HUES64 (cell line): ENCODE data around the gene CNMD.
"Not testable (repeated sequence)": the region's sequence is repeated elsewhere in the genome, so short reads cannot be mapped to it uniquely, and the experiment has no call there.

Experiments used
- H3K27ac ChIP-seq: 2 replicates; pipeline ENCODE4 v1.7.0; 2013; ENCODE audit warnings: low read depth, low read length, inconsistent platforms
- H3K27me3 ChIP-seq: 2 replicates; pipeline ENCODE4 v1.6.1; 2013; ENCODE audit warnings: mild to moderate bottlenecking, low read length; ENCODE audit not compliant: insufficient read depth
- H3K36me3 ChIP-seq: 2 replicates; pipeline ENCODE4 v1.6.1; 2013; ENCODE audit warnings: mild to moderate bottlenecking, low read length; ENCODE audit not compliant: insufficient read depth
- H3K4me1 ChIP-seq: 2 replicates; pipeline ENCODE4 v1.6.1; 2013; ENCODE audit warnings: mild to moderate bottlenecking, low read length, moderate library complexity; ENCODE audit not compliant: insufficient read depth
- H3K4me3 ChIP-seq: 2 replicates; pipeline ENCODE4 v1.5.1; 2013; ENCODE audit warnings: mild to moderate bottlenecking, low read length, moderate library complexity
- H3K9ac ChIP-seq: 2 replicates; pipeline ENCODE4 v1.6.1; 2013; ENCODE audit warnings: mild to moderate bottlenecking, low read depth, low read length
- H3K9me3 ChIP-seq: 2 replicates; pipeline ENCODE4 v1.6.1; 2013; ENCODE audit warnings: low read depth, low read length; ENCODE audit not compliant: insufficient read depth
- WGBS: fragments of 150-250, 120-280 bp; methylation state at CpG from one replicate; pipeline ENCODE4 v1.1.7; 2013; ENCODE audit warnings: missing lambda C conversion rate; 5-methylcytosine and 5-hydroxymethylcytosine counted together

Gene CNMD

DNA sequence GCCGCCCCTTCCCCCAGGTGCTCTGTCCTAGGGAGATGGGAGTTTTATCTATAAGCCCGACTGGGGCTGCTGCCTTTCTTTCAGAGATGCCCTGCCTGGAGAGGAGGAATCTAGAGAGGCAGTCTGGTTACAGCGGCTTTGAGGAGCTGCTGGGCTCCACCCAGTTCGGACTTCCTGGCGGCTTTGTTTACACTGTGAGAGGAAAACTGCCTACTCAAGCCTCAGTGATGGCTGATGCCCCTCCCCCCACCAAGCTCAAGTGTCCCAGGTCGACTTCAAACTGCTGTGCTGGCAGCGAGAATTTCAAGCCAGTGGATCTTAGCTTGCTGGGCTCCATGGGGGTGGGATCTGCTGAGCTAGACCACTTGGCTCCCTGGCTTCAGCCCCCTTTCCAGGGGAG is 18.7 kb downstream of the CNMD start:
- 77% methylated on average over 6 of the region's 7 CpGs for WGBS
- H3K27ac ChIP-seq, H3K27me3 ChIP-seq, H3K4me1 ChIP-seq, H3K9ac ChIP-seq, H3K4me3 ChIP-seq: not testable (repeated sequence)
- H3K9me3 ChIP-seq = peaks cover 11% of the 10 kb centered on the region; the same call in 1 of the 2 replicates
- peaks cover 35% of the 10 kb centered on the region for H3K36me3 ChIP-seq

DNA sequence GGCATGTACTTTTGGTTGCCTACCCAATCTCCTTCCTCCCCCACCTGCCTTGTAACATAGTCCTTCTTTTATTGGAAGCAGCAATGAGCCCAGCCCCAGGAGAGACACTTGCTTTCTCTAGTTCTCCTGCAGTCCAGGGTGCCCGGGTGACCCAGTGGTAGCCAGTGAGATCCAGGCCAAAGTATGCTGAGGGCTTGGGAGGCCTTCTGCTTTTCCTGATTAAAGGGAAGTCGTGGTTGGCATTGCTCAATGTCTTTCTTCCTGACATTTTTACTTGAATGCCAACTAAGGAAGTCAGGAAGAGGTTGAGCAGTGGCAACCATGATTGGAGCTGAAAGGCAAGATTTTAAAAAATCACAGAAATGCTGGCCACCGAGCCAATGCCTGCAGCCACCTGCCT is 25.7 kb downstream of the CNMD start:
- Histone ChIP-seq H3K4me1 (peaks cover 19% of the 10 kb centered on the region), H3K4me3 (no peak overlapping the region), H3K27ac (no peak overlapping the region), H3K36me3 (peaks cover 13% of the 10 kb centered on the region; the same call in 1 of the 2 replicates), H3K9ac (no peak overlapping the region), H3K9me3 (no peaks in the 10 kb centered on the region), H3K27me3 (no peaks in the 10 kb centered on the region)
- WGBS = 88% methylated on average over 3 of the region's 3 CpGs

- no peak overlapping the region for H3K4me3 ChIP-seq
- peaks cover 19% of the 10 kb centered on the region for H3K4me1 ChIP-seq
- H3K36me3 ChIP-seq = peaks cover 13% of the 10 kb centered on the region; the same call in 1 of the 2 replicates
- no peak overlapping the region for H3K27ac ChIP-seq
- no peaks in the 10 kb centered on the region for H3K27me3 ChIP-seq
- no peaks in the 10 kb centered on the region for H3K9me3 ChIP-seq
- H3K9ac ChIP-seq = no peak overlapping the region
- WGBS = 56% methylated on average over 3 of the region's 3 CpGs
These were observed 27.2 kb downstream of the CNMD start for GRCh38 chr13:52712385-52712784.

DNA sequence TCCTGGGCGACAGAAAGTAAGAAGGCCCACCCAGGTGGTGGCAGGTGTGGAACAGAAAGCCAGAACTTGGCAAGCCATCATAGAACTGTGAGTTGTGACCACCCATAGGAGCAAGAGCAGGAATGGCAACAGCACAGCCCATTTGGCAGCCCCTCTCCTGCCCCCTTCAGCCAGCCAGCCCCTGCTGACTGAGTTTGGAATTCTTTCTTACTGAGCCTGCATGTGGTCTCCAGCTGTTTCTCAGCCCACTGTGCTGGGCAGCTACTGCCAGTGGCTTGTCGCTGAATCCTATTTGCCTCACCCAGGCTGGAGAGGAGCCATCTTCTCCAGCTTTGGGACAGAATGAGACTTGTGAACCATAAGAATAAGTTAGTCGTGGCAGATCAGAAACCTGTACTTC is 28.3 kb downstream of the CNMD start:
- peaks cover 13% of the 10 kb centered on the region; the same call in 1 of the 2 replicates for H3K36me3 ChIP-seq
- no peak overlapping the region for H3K4me3 ChIP-seq
- no peak overlapping the region for H3K27ac ChIP-seq
- H3K9me3 ChIP-seq = no peaks in the 10 kb centered on the region
- no peaks in the 10 kb centered on the region for H3K27me3 ChIP-seq
- 78% methylated on average over 3 of the region's 3 CpGs for WGBS
- no peak overlapping the region for H3K9ac ChIP-seq
- H3K4me1 ChIP-seq = peaks cover 19% of the 10 kb centered on the region

DNA sequence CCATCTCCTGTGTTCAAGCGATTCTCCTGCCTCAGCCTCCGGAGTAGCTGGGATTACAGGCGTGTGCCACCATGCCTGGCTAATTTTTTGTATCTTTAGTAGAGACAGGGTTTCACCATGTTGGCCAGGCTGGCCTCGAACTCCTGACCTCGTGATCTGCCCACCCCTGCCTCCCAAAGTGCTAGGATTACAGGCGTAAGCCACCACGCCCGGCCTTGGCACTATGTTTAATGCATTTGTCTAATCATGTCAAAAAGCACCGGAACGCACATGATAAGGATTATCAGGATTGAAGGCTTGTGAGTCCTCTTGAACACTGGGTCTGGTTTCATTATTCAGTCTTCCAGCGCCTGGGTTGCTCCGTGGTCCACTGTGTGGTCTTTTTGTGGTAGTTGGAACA is 31.4 kb downstream of the CNMD start:
- not testable (repeated sequence) for H3K9ac ChIP-seq, H3K27ac ChIP-seq, H3K4me3 ChIP-seq, H3K9me3 ChIP-seq, H3K27me3 ChIP-seq
- peaks cover 13% of the 10 kb centered on the region; the same call in 1 of the 2 replicates for H3K36me3 ChIP-seq
- H3K4me1 ChIP-seq = peaks cover 24% of the 10 kb centered on the region
- WGBS = 96% methylated on average over 11 of the region's 12 CpGs

DNA sequence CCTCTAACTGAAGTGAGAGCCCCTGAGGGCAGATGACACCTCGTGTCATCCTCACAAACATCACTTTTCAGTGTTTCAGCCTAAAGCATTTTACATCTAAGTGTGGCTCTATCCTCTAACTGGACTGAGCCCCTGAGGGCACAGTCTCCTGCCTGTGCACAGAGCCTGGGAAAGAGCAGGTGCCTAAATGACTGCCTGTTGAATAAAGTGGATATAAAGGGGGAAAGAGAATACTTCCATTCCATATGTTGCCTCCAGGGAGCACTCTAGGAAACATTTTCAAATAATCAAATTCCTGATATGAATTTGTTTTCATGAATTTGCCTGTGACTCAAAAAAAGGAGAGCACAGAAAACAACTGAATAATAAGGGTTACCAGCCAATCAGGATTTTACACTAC is 32.2 kb downstream of the CNMD start:
- no CpG with 5 or more reads among the region's 1 CpG for WGBS
- Histone ChIP-seq H3K4me1 (peaks cover 23% of the 10 kb centered on the region), H3K27ac (no peak overlapping the region), H3K27me3 (no peaks in the 10 kb centered on the region), H3K4me3 (no peak overlapping the region), H3K36me3 (peaks cover 13% of the 10 kb centered on the region; the same call in 1 of the 2 replicates), H3K9me3 (no peaks in the 10 kb centered on the region), H3K9ac (no peak overlapping the region)

DNA sequence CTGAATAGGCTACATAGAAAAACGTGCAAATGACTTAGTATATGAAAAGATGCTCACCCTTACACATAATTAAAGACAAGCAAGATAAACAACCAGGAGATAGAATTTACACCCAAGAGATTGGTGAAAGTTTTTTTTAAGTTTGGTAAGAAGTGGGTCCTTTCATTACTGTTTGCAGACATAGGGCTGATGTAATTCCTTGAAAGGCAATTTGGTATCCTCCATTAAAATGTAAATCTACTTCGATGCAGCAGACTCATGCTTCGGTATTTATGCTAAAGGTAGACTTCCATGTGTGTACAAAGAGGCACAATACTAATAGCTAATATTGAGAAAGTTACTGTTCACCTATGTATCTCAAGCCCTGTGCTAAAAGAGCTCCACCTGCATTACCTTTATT is 33.5 kb downstream of the CNMD start:
- Histone ChIP-seq H3K27ac (no peak overlapping the region), H3K4me1 (peaks cover 15% of the 10 kb centered on the region; the same call in 1 of the 2 replicates), H3K9ac (no peak overlapping the region), H3K27me3 (no peaks in the 10 kb centered on the region), H3K4me3 (no peak overlapping the region), H3K9me3 (no peaks in the 10 kb centered on the region), H3K36me3 (peaks cover 12% of the 10 kb centered on the region; the same call in 1 of the 2 replicates)
- 100% methylated on average over 1 of the region's 3 CpGs for WGBS

DNA sequence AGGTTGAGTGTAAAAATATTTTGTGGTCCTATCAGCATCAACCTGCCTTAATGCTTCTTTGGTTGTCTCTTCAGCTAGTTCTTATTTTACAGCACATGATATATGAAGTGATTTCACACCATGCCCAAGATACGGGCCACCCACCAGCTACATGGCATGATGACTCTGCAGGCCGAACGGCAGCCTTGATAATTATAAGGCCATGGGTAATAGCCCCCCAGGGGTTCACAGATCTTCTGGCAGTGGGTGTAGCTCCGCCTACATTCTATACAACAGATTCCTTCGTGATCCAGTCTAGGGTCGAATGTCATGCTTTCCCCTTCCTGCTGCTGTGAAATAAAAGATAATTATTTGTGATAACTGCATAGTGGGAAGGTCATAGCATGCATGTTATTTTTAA is 36.1 kb downstream of the CNMD start:
- Histone ChIP-seq H3K4me3 (no peak overlapping the region), H3K27me3 (no peaks in the 10 kb centered on the region), H3K4me1 (0 out of 2 replicates have a peak, but pooled peaks cover 12% of the 10 kb centered on the region), H3K9ac (no peak overlapping the region), H3K36me3 (no peaks in the 10 kb centered on the region; the same call in 1 of the 2 replicates), H3K27ac (no peak overlapping the region), H3K9me3 (no peaks in the 10 kb centered on the region)
- 80% methylated on average over 6 of the region's 6 CpGs for WGBS

- Histone ChIP-seq H3K27me3 (no peaks in the 10 kb centered on the region), H3K4me1 (0 out of 2 replicates have a peak, but pooled peaks cover 12% of the 10 kb centered on the region), H3K36me3 (peaks cover 3% of the 10 kb centered on the region; the same call in 1 of the 2 replicates), H3K4me3 (no peak overlapping the region), H3K9me3 (no peaks in the 10 kb centered on the region), H3K9ac (no peak overlapping the region), H3K27ac (no peak overlapping the region)
- 89% methylated on average over 6 of the region's 6 CpGs for WGBS
These were observed 37.7 kb downstream of the CNMD start for GRCh38 chr13:52701728-52702465.

GRCh38 chr13:52696566-52696965 is 43.1 kb downstream of the CNMD start:
- Histone ChIP-seq H3K36me3 (peaks cover 13% of the 10 kb centered on the region; the same call in 1 of the 2 replicates), H3K27me3 (no peaks in the 10 kb centered on the region), H3K9me3 (no peaks in the 10 kb centered on the region), H3K4me1 (no peaks in the 10 kb centered on the region), H3K4me3 (no peak overlapping the region), H3K27ac (no peak overlapping the region), H3K9ac (no peak overlapping the region)
- 96% methylated on average over 4 of the region's 5 CpGs for WGBS

DNA sequence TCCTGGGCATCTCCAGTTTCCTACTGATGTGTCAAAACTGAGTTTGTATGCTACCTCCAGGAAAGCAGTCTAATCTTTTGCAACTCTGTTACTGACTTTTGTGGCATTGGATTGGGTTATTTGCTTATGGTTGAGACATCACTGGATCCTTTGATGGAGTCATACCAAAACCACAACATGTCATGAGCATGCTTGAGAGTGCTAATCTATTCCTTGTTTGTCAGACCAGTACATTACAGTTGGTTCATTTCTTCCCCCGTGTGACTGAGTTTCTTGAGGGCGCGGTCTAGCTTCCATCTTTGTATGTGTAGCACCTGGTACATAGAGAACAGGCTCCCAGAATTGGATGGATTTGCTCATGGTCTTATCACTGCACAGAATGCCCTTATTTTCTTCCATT is 43.8 kb downstream of the CNMD start:
- no peaks in the 10 kb centered on the region for H3K9me3 ChIP-seq
- no peak overlapping the region for H3K4me3 ChIP-seq
- H3K27me3 ChIP-seq = no peaks in the 10 kb centered on the region
- no peaks in the 10 kb centered on the region for H3K4me1 ChIP-seq
- no peak overlapping the region for H3K27ac ChIP-seq
- H3K36me3 ChIP-seq = peaks cover 20% of the 10 kb centered on the region
- H3K9ac ChIP-seq = no peak overlapping the region
- 98% methylated on average over 3 of the region's 3 CpGs for WGBS
